Fibroblast of mammary gland (primary cell): ENCODE data around the gene SAA1.

ENCODE experiments used
- DNase-seq: peaks from one replicate; pipeline ENCODE4 v3.0.0-alpha.2; 2010; ENCODE audit warnings: low read depth
- H3K4me3 ChIP-seq: 2 replicates; pipeline ENCODE4 v1.5.1; 2011; ENCODE audit warnings: low read depth, mild to moderate bottlenecking, low read length, moderate library complexity; ENCODE audit not compliant: control insufficient read depth
- TF ChIP-seq, protein P1 (sequence below): conservative IDR thresholded peaks from 2 replicates; pipeline ENCODE4 v1.5.1; 2011; ENCODE audit warnings: low read depth, low read length, inconsistent platforms; ENCODE audit not compliant: control insufficient read depth, insufficient read depth

The SAA1 gene

DNA sequence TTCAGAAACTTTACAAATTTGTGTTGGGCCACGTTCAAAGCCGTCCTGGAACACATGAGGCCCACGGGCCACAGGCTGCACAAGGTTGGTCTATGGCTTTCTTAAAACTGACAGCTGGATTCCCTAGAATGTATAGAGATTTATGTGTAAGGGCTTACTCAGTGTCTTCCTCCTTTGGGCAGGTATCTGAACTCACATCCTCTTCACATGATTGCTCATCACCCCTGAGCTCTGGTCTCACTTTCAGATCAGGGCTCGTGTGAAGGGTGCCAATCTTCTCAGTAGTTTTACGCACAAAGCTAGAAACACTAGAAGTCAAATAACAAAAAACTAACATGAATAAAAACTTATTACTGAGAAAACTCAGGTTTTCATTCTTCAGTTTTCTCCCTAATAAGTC lies 28.8 kb downstream of the SAA1 start:
- TF ChIP-seq, protein P1, sequence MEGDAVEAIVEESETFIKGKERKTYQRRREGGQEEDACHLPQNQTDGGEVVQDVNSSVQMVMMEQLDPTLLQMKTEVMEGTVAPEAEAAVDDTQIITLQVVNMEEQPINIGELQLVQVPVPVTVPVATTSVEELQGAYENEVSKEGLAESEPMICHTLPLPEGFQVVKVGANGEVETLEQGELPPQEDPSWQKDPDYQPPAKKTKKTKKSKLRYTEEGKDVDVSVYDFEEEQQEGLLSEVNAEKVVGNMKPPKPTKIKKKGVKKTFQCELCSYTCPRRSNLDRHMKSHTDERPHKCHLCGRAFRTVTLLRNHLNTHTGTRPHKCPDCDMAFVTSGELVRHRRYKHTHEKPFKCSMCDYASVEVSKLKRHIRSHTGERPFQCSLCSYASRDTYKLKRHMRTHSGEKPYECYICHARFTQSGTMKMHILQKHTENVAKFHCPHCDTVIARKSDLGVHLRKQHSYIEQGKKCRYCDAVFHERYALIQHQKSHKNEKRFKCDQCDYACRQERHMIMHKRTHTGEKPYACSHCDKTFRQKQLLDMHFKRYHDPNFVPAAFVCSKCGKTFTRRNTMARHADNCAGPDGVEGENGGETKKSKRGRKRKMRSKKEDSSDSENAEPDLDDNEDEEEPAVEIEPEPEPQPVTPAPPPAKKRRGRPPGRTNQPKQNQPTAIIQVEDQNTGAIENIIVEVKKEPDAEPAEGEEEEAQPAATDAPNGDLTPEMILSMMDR: no peak
- no peak overlapping the region for H3K4me3 ChIP-seq
- DNase-seq: no peak

DNA sequence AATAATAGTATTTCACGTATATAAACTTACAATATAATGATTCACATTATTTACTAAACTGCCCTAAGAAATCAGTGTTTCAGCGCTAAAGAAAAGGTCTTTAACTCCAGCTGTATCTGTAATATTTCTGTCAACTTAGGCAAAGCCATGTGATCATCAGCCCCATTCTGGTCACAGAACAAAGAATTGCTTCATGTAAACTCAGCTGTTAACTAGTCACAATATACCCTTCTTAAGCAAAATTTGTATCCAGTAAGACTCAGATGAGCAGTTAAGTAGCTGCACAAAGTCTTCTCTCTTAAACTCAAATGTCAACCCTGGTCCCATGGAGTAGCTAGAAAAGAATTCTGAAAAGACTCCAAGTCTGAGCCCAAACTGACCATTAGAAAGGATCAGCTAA lies 29.3 kb downstream of the SAA1 start:
- H3K4me3 ChIP-seq: no peak overlapping the region
- TF ChIP-seq, protein P1: no peak
- no peak for DNase-seq

GRCh38 chr11:18299721-18300120 lies 33.7 kb downstream of the SAA1 start:
- DNase-seq: no peak
- TF ChIP-seq, protein P1: no peak
- H3K4me3 ChIP-seq: no peak overlapping the region

DNA sequence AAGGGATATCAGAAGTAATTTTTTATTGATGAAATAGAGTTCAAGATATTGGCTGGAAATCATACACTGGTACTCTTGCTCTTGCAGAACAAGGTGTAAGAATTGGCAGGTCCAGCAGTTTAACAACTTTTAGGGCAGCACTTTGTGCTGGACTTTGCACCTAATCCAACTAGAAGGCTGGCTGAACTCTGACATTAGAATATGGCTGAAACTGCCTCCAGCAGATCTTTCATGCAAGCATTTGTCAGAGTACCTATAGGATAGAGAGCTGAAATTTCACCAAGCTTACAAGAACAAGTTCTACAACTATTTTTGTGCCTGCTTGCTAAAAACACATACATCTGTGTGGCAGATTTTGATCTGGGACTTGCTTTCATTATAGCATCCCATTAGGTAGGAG lies 38.7 kb downstream of the SAA1 start:
- no peak for DNase-seq
- no peak overlapping the region for H3K4me3 ChIP-seq
- TF ChIP-seq, protein P1: no peak

DNA sequence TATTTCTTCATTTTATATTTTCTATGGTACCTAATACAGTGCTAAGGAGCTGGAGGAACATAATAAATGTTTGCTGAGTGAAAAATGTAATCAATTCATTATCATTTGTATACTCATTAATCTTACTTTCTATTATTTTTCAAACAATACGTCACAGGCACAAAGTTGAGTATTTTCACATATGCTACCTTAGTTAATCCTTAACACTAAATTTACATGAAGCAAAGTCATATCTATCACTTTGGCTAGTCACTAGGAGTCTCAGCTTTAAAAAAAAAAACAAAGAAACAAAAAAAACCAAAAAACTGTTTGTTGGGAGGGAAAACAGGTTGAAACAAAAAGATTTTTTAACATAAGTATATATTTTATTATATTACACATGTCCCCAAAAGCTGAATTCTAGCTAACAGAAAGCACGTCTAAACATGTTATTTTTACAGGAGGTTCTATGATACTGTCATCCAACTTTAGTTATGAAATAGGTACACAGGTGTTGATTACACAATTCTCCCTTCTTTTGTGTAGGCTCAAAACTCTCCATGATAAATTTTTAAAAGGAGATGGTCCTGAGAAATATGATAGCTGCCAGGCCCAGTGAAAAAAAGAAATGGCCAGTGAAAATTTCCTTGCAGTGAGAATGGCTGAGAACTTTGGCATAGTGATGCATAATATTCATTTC lies 41.5 kb downstream of the SAA1 start:
- TF ChIP-seq, protein P1: no peak
- no peak overlapping the region for H3K4me3 ChIP-seq
- DNase-seq: no peak

DNA sequence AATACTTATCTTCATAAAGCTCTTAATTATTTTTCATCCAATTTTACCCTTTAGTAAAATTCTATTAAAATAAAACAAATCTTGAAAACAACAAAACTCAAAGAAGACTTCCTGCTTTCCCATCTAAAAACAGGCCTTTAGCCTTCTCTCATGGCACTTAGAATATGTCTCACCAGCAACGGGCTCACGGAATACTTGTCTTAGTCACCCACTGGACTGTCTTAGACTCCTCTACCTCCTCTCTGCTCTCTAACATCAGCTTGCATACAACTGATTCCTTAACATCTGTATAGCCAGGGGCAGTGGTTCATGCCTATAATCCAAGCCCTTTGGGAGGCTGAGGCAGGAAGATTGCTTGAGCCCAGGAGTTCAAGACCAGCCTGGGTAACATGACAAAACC lies 42.2 kb downstream of the SAA1 start:
- TF ChIP-seq, protein P1: no peak
- H3K4me3 ChIP-seq: no peak overlapping the region
- DNase-seq: no peak

- no peak for DNase-seq
- H3K4me3 ChIP-seq: no peak overlapping the region
- TF ChIP-seq, protein P1: no peak
Observed at GRCh38 chr11:18309691-18310090, 43.6 kb downstream of the SAA1 start.
